AG09319 (cell line): Measurements from ENCODE around the gene DCUN1D4.
"Not testable (repeated sequence)": the region's sequence is repeated elsewhere in the genome, so short reads cannot be mapped to it uniquely, and the experiment has no call there.

Experiments
- DNase-seq: peaks from one replicate; pipeline ENCODE4 v3.0.0-alpha.2; 2010; ENCODE audit warnings: low read depth; ENCODE audit errors: extremely low read depth
- CTCF ChIP-seq: IDR thresholded peaks from 2 replicates; pipeline ENCODE4 v1.5.1; 2011; ENCODE audit warnings: low read depth, mild to moderate bottlenecking, inconsistent platforms, low read length, moderate library complexity

The DCUN1D4 gene

GRCh38 chr4:51880016-51880915 lies 37.3 kb downstream of the DCUN1D4 start:
- no peak for DNase-seq
- no peak for TF ChIP-seq CTCF

GRCh38 chr4:51884055-51884454 lies 41.1 kb downstream of the DCUN1D4 start:
- no peak for DNase-seq
- no peak for TF ChIP-seq CTCF

- DNase-seq, result no peak
- TF ChIP-seq CTCF, result no peak
Measured at GRCh38 chr4:51884606-51885005, 41.7 kb downstream of the DCUN1D4 start.

- TF ChIP-seq CTCF, result peak; percentile 46
- DNase-seq, result no peak
Measured at GRCh38 chr4:51885363-51885762, 42.4 kb downstream of the DCUN1D4 start.

GRCh38 chr4:51890760-51891159 lies 47.8 kb downstream of the DCUN1D4 start:
- DNase-seq, result no peak
- no peak for TF ChIP-seq CTCF

GRCh38 chr4:51893402-51893801 lies 50.4 kb downstream of the DCUN1D4 start:
- not testable (repeated sequence) for DNase-seq

GRCh38 chr4:51894059-51894645 lies 51.2 kb downstream of the DCUN1D4 start:
- DNase-seq, result no peak
- TF ChIP-seq CTCF, result no peak
